Panc1 (cell line): ENCODE measurements around the gene RSPO3. TPM values are rescaled to one million over a fixed set of nuclear protein-coding genes. Genes with fewer than 3 reads are reported as not detected.

Source experiments
- ATAC-seq: fragments of 200-7000 bp; cut with Tn5 transposase; 2 replicates; pipeline ENCODE4 v1.9.1; 2020; ENCODE audit warnings: mild to moderate bottlenecking, moderate library complexity
- BruUV-seq: library from RNA; stranded (reverse); fragments of 400-500 nt; replicated peaks from 2 replicates; lab custom pipeline; 2021; lab: Mats Ljungman, UMichigan
- CTCF ChIA-PET: fragments of 300-600 bp; sonication (Branson Sonifier 250); formaldehyde crosslinking; loops from one replicate; lab custom pipeline; 2022; ENCODE audit warnings: antibody characterized with exemption; lab: Charles Lee
- POLR2A ChIA-PET: fragments of 300-600 bp; sonication (Branson Sonifier 250); formaldehyde crosslinking; loops from one replicate; lab custom pipeline; 2022; ENCODE audit warnings: antibody characterized with exemption; lab: Charles Lee
- DNase-seq: peaks from one replicate; pipeline ENCODE4 v3.0.0-alpha.2; 2010; ENCODE audit warnings: low read depth, low spot score
- H3K27ac ChIP-seq: 2 replicates; pipeline ENCODE4 v1.5.1; 2011; ENCODE audit warnings: mild to moderate bottlenecking, low read length, inconsistent platforms
- H3K27me3 ChIP-seq: fragments of 200-500 bp; sonication (Bioruptor generic); 2 replicates; pipeline ENCODE4 v1.6.0; 2014; ENCODE audit warnings: low read length, inconsistent platforms; ENCODE audit not compliant: control insufficient read depth, insufficient read depth
- H3K36me3 ChIP-seq: fragments of 200-500 bp; sonication (Bioruptor generic); 2 replicates; pipeline ENCODE4 v1.5.1; 2014; ENCODE audit warnings: inconsistent platforms, mild to moderate bottlenecking, low read length, moderate library complexity; ENCODE audit not compliant: control insufficient read depth, insufficient read depth
- H3K4me1 ChIP-seq: 2 replicates; pipeline ENCODE4 v1.5.1; 2011; ENCODE audit warnings: inconsistent platforms, mild to moderate bottlenecking, low read length, moderate library complexity; ENCODE audit not compliant: control insufficient read depth, insufficient read depth
- H3K4me3 ChIP-seq, 2 experiments: 2 replicates each; pipeline ENCODE4 v1.5.1; 2011 to 2012; ENCODE audit warnings: low read depth in 2 of 2, low read length in 2 of 2, mild to moderate bottlenecking in 2 of 2, inconsistent platforms in 1 of 2, moderate library complexity in 1 of 2
- H3K9me3 ChIP-seq: fragments of 200-500 bp; sonication (Bioruptor generic); 2 replicates; pipeline ENCODE4 v1.5.1; 2014; ENCODE audit warnings: low read depth, mild to moderate bottlenecking, inconsistent platforms, low read length, moderate library complexity; ENCODE audit not compliant: control insufficient read depth, insufficient read depth
- POLR2AphosphoS5 ChIP-seq: IDR thresholded peaks from 2 replicates; pipeline ENCODE4 v1.6.1; 2012; ENCODE audit warnings: mild to moderate bottlenecking, low read depth, low read length, moderate library complexity
- SIN3A ChIP-seq: IDR thresholded peaks from 2 replicates; pipeline ENCODE4 v1.6.1; 2012; ENCODE audit warnings: low read depth, mild to moderate bottlenecking, low read length, moderate library complexity, borderline replicate concordance; ENCODE audit not compliant: insufficient read depth
- TCF7L2 ChIP-seq: IDR thresholded peaks from 2 replicates; pipeline ENCODE4 v1.6.1; 2011; ENCODE audit warnings: mild to moderate bottlenecking, low read depth, low read length, inconsistent platforms
- in situ Hi-C: cut with HindIII; loops from 2 replicates; pipeline ENCODE4 v1.10.0; 2016; ENCODE audit warnings: low sequenced_read_pairs, low pct_unique_long_range_greater_than_20kb
- intact Hi-C: fragments of 100-400 bp; cut with micrococcal nuclease; formaldehyde crosslinking; loops from one replicate; pipeline ENCODE4 v1.10.0; 2022; ENCODE audit not compliant: unreplicated experiment
- total RNA-seq: library from RNA; stranded (reverse); gene quantifications from one replicate; pipeline ENCODE4 v1.2.1, GENCODE V29; 2021; ENCODE audit not compliant: unreplicated experiment
- TF ChIP-seq, protein P1 (sequence below): fragments of 450-650 bp; IDR thresholded peaks from 2 replicates; pipeline ENCODE4 v1.5.1; 2017; ENCODE audit warnings: mild to moderate bottlenecking
- TF ChIP-seq, protein P2 (sequence below), 2 experiments: IDR thresholded peaks; 2 replicates each; pipeline ENCODE4 v1.6.1; 2011 to 2012; ENCODE audit warnings: low read depth in 2 of 2, control low read depth in 1 of 2, low read length in 1 of 2, mild to moderate bottlenecking in 1 of 2, moderate library complexity in 1 of 2; ENCODE audit not compliant: insufficient read depth in 1 of 2

Gene RSPO3
- total RNA-seq, 1 experiment from 2014 or later = not detected

DNA sequence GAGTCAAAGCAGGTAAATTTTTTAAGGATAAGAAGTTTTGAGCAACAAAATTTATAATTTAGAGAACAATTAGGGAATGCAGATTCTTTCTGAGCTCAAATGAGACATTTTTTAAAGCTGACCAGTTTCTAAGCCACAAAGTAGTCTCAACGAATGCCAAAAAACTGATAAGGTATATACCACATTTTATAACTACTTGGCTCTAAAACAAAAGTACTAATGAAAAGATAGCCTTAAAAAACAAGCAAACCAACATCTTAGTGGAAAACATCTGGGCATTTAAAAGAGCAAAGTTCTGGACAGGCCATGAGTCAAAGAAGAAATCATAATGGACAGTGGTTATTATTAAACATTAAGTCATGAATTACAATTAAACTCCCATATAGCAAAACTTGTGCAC is 125.0 kb downstream of the RSPO3 start:
- TF ChIP-seq TCF7L2 = no peak
- no peak for TF ChIP-seq SIN3A
- TF ChIP-seq, protein P1, sequence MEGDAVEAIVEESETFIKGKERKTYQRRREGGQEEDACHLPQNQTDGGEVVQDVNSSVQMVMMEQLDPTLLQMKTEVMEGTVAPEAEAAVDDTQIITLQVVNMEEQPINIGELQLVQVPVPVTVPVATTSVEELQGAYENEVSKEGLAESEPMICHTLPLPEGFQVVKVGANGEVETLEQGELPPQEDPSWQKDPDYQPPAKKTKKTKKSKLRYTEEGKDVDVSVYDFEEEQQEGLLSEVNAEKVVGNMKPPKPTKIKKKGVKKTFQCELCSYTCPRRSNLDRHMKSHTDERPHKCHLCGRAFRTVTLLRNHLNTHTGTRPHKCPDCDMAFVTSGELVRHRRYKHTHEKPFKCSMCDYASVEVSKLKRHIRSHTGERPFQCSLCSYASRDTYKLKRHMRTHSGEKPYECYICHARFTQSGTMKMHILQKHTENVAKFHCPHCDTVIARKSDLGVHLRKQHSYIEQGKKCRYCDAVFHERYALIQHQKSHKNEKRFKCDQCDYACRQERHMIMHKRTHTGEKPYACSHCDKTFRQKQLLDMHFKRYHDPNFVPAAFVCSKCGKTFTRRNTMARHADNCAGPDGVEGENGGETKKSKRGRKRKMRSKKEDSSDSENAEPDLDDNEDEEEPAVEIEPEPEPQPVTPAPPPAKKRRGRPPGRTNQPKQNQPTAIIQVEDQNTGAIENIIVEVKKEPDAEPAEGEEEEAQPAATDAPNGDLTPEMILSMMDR = no peak
- no peak for TF ChIP-seq POLR2AphosphoS5
- TF ChIP-seq, protein P2, sequence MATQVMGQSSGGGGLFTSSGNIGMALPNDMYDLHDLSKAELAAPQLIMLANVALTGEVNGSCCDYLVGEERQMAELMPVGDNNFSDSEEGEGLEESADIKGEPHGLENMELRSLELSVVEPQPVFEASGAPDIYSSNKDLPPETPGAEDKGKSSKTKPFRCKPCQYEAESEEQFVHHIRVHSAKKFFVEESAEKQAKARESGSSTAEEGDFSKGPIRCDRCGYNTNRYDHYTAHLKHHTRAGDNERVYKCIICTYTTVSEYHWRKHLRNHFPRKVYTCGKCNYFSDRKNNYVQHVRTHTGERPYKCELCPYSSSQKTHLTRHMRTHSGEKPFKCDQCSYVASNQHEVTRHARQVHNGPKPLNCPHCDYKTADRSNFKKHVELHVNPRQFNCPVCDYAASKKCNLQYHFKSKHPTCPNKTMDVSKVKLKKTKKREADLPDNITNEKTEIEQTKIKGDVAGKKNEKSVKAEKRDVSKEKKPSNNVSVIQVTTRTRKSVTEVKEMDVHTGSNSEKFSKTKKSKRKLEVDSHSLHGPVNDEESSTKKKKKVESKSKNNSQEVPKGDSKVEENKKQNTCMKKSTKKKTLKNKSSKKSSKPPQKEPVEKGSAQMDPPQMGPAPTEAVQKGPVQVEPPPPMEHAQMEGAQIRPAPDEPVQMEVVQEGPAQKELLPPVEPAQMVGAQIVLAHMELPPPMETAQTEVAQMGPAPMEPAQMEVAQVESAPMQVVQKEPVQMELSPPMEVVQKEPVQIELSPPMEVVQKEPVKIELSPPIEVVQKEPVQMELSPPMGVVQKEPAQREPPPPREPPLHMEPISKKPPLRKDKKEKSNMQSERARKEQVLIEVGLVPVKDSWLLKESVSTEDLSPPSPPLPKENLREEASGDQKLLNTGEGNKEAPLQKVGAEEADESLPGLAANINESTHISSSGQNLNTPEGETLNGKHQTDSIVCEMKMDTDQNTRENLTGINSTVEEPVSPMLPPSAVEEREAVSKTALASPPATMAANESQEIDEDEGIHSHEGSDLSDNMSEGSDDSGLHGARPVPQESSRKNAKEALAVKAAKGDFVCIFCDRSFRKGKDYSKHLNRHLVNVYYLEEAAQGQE (IDR thresholded peaks at IDR 0.05; ENCODE audit: insufficient read depth in 1 of 2, low read depth in 2 of 2, low read length in 1 of 2) = no peak
- ChIA-PET POLR2A (no interaction called here), CTCF (no interaction called here)
- Histone ChIP-seq H3K27me3 (peaks cover 7% of the 10 kb centered on the region), H3K4me1 (no peaks in the 10 kb centered on the region), H3K27ac (no peak overlapping the region), H3K4me3 (no peak overlapping the region), H3K36me3 (no peaks in the 10 kb centered on the region), H3K9me3 (no peaks in the 10 kb centered on the region)
- DNase-seq (no peak), ATAC-seq (no peak)
- in situ Hi-C loops (no loop called here), intact Hi-C loops (no loop called here)
- no TSS peak for BruUV-seq

Other genes starting within 250 kb of the RSPO3 start
- gene RNF146, start 148.2 kb downstream of the RSPO3 start, total RNA-seq = 43.1 TPM
- 81.9 TPM for gene ECHDC1, start 224.9 kb downstream of the RSPO3 start, total RNA-seq